ENCODE data around the gene ATP2A1.

Gene ATP2A1

GRCh38 chr16:28878083-28878926, at the start of gene ATP2A1:
Gene ATP2A1, plus strand, starts transcription at chr16:28878488. Its CDS starts 184 bp downstream, at chr16:28878672.
- no peak for DNase-seq

GRCh38 chr16:28829747-28830146, 48.5 kb upstream of the ATP2A1 start:
- no peak for DNase-seq

- DNase-seq: no peak
Observed at GRCh38 chr16:28830531-28830930, 47.8 kb upstream of the ATP2A1 start.

GRCh38 chr16:28834349-28834748, 43.9 kb upstream of the ATP2A1 start:
- no peak for DNase-seq

- no peak for DNase-seq
Observed at GRCh38 chr16:28834873-28835863, 43.1 kb upstream of the ATP2A1 start.

GRCh38 chr16:28835864-28836760, 42.2 kb upstream of the ATP2A1 start:
- no peak for DNase-seq

GRCh38 chr16:28836761-28837064, 41.6 kb upstream of the ATP2A1 start:
- DNase-seq: no peak

- no peak for DNase-seq
Observed at GRCh38 chr16:28837672-28838557, 40.4 kb upstream of the ATP2A1 start.

GRCh38 chr16:28838558-28838918, 39.8 kb upstream of the ATP2A1 start:
- no peak for DNase-seq

GRCh38 chr16:28839004-28839639, 39.2 kb upstream of the ATP2A1 start:
- no peak for DNase-seq

GRCh38 chr16:28839899-28840298, 38.4 kb upstream of the ATP2A1 start:
- DNase-seq: no peak

GRCh38 chr16:28842696-28843095, 35.6 kb upstream of the ATP2A1 start:
- no peak for DNase-seq

- no peak for DNase-seq
Observed at GRCh38 chr16:28843766-28844165, 34.5 kb upstream of the ATP2A1 start.

GRCh38 chr16:28844226-28844885, 33.9 kb upstream of the ATP2A1 start:
- no peak for DNase-seq

GRCh38 chr16:28845293-28845692, 33.0 kb upstream of the ATP2A1 start:
- no peak for DNase-seq

- no peak for DNase-seq
Observed at GRCh38 chr16:28845761-28846079, 32.6 kb upstream of the ATP2A1 start.

- DNase-seq: peak; percentile 99
Observed at GRCh38 chr16:28846080-28846932, 32.0 kb upstream of the ATP2A1 start, which contains the start of gene TUFM. Gene TUFM, minus strand, starts transcription at chr16:28846348. Its CDS starts 79 bp downstream, at chr16:28846269.

GRCh38 chr16:28846933-28847273, 31.4 kb upstream of the ATP2A1 start:
- DNase-seq: no peak

GRCh38 chr16:28858421-28858820, 19.9 kb upstream of the ATP2A1 start:
- no peak for DNase-seq

- DNase-seq: no peak
Observed at GRCh38 chr16:28859326-28859725, 19.0 kb upstream of the ATP2A1 start.

Data from COR-L47 (cell line).